ENCODE results near the gene PLEKHG5. TPM values are rescaled to one million over a fixed set of nuclear protein-coding genes. Genes with fewer than 3 reads are reported as not detected.
A peak's percentile ranks its signal among the peaks of the same experiment; 100 is the strongest.

The PLEKHG5 gene
- total RNA-seq, 2 donors from 2014 or later = 7.0 to 7.9 TPM

DNA sequence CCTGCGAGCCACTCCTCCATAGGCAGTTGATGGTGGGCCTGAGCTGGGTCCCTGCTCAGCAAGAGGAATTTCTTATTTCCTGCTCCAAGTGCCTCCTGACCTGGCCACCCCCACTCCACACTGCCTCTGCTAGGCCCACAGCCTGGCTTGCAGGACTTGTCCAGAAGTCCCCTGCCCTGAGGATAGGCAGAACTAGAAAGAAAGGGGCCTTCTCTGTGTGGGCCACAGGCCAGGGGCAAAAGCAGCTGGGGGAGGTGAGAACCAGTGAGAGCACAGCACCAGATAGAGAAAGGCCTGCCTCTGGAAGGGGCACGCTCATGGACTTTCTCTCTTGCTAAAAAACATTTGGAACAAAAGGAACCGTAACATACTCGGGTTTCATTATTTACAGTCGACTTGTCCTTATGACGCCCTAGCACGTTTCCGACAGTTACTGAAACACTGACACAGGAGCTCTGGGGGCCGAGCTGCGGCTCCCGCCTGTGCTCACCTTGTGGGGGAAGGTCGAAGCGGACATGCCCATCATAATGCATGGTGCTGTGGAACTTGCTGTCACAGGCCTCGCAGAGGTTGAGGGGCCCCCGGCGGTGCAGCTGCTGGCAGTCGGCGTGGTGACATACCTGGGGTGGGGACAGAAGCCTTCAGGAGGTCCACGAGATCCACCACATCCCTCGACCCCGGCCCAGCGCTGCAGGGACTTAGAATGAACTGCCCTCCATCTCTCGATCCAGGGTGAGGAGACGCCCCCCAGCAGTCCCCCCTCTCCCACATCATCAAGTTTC is 14.2 kb downstream of the PLEKHG5 start:
- TF ChIP-seq, protein P1, sequence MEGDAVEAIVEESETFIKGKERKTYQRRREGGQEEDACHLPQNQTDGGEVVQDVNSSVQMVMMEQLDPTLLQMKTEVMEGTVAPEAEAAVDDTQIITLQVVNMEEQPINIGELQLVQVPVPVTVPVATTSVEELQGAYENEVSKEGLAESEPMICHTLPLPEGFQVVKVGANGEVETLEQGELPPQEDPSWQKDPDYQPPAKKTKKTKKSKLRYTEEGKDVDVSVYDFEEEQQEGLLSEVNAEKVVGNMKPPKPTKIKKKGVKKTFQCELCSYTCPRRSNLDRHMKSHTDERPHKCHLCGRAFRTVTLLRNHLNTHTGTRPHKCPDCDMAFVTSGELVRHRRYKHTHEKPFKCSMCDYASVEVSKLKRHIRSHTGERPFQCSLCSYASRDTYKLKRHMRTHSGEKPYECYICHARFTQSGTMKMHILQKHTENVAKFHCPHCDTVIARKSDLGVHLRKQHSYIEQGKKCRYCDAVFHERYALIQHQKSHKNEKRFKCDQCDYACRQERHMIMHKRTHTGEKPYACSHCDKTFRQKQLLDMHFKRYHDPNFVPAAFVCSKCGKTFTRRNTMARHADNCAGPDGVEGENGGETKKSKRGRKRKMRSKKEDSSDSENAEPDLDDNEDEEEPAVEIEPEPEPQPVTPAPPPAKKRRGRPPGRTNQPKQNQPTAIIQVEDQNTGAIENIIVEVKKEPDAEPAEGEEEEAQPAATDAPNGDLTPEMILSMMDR (IDR thresholded peaks at IDR 0.05) = no peak
- Histone ChIP-seq H3K4me3 (no peak overlapping the region), H3K9me3 (no peaks in the 10 kb centered on the region), H3K27me3 (no peaks in the 10 kb centered on the region), H3K27ac (no peak overlapping the region), H3K36me3 (peaks cover 20% of the 10 kb centered on the region), H3K4me1 (peaks cover 0 to 6% of the 10 kb centered on the region in 2 donors)
- no peak for DNase-seq (ENCODE audit: low spot score)

DNA sequence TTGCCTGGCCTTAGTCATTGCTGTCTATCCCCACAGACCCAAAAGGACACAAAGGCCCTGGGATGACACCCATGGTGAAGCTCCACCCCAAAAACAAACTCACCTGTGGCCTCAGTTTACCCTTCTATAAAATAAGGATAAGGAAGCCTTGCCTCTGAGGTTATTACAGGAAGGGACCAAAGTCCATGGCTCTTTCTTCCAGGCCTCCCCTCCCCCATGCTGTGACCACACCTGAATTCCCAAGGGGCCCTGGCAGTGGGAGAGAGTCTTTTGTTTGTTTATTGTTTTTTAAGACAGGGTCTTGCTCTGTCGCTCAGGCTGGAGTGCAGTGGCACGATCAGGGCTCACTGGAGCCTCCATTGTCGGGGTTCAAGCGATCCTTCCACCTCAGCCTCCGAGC is 15.0 kb downstream of the PLEKHG5 start:
- no peak overlapping the region for H3K27ac ChIP-seq
- no peaks in the 10 kb centered on the region for H3K27me3 ChIP-seq
- TF ChIP-seq, protein P1 (IDR thresholded peaks at IDR 0.05) = no peak
- H3K36me3 ChIP-seq = peaks cover 25% of the 10 kb centered on the region
- H3K4me1 ChIP-seq = peaks cover 0 to 6% of the 10 kb centered on the region in 2 donors
- no peak for DNase-seq (ENCODE audit: low spot score)
- no peak overlapping the region for H3K4me3 ChIP-seq
- H3K9me3 ChIP-seq = no peaks in the 10 kb centered on the region

DNA sequence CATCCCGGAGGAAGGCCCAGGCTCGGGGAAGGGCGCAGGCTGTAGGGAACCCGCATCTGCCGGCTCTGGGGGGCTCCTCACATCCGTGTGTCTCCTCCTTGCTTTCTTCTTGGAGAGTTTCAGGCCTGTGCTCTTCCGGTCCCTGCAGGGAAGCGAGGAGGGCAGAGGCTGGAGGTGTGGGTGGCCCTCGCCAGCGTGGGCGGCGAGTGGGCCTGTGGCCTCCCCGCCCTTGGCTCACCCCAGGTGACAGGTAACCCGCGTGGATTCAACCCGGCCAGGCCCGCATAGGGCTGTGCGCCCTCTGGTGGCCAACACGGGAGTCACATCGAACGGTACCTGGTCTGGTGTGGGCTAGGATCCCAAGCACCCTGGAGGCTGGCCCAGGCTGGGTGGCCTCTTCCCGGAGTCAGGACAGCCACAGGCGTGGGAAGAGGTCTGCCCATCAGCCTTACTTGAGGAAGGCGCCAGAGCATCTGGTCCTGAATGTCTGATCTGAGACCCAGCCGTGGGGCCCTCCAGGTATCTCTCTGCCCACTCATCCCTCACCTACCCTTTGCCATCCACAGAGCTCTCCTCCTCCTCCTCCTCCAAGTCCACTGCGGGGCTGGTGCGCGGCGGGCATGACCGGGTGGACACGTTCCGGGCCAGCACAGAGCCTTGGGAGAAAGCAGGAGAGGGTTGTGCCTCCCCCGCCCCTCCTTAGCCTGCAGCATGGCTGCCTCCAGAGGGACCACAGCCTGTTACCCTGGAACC is 15.9 kb downstream of the PLEKHG5 start:
- Histone ChIP-seq H3K4me1 (peaks cover 0 to 6% of the 10 kb centered on the region in 2 donors), H3K27ac (no peak overlapping the region), H3K4me3 (no peak overlapping the region), H3K27me3 (no peaks in the 10 kb centered on the region), H3K36me3 (peaks cover 34% of the 10 kb centered on the region), H3K9me3 (no peaks in the 10 kb centered on the region)
- TF ChIP-seq, protein P1 (IDR thresholded peaks at IDR 0.05) = peak; percentile 78 to 91
- DNase-seq (ENCODE audit: low spot score) = no peak

DNA sequence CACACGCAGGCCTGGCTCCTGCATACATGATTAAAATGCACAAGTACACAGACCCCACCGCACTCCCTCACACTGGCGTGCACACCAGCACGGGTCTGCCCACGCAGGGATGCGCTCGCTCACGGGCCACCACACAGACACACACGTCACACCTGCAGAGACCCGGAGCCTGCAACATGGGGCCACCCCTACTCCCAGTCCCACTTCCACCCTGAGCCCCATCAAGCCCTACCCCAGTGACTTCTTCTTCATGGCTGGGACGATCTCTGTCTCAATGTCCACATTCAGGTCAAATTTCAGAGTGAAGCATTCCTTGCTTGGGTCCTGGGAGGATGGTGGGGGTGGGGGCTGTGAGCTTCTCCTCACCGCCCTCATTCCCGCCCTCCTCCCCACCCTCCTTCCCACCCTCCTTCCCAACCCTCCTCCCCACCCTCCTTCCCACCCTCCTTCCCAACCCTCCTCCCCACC is 16.6 kb downstream of the PLEKHG5 start:
- Histone ChIP-seq H3K36me3 (peaks cover 41% of the 10 kb centered on the region), H3K4me1 (peaks cover 0 to 6% of the 10 kb centered on the region in 2 donors), H3K9me3 (no peaks in the 10 kb centered on the region), H3K27me3 (no peaks in the 10 kb centered on the region), H3K4me3 (no peak overlapping the region), H3K27ac (no peak overlapping the region)
- TF ChIP-seq, protein P1 (IDR thresholded peaks at IDR 0.05) = no peak
- no peak for DNase-seq (ENCODE audit: low spot score)

DNA sequence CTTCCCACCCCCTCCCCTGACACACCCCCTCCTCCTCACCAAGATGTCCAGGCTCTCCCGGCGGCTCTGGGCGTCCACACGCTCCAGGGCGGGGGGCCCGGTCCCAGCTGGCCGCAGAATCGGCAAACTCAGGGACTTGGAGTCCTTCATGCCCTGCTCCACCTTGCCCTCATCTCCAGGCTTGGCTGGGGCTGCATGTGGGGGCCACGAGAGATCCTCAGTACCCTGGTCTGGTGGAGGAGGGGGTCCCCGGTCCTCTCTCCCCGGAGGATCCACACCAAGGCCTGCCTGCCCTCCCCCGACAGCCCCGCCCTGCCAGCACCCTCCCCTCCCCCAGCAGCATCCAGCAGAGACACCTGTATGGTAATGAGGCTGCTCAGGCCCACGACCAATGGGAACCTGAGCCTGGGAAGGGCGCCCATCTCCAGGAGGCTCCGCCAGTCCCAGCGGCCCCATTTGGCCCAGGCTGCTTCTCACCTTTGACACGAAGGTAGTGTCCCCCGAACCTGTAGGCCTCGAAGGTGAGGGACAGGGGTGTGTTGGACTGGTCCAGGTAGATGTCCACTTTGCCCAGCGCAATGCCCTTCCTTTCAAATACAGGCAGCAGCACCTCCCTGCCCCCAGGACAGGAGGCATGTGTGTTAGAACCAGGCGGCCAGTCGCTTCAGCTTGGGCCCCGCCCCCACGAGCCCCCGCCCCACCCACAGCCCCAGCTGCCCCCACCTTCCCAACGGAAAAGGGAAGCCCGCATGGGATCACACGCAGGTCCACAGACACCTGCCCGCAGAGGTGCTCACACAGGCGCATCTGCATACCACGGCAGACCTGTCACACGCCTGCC is 17.3 kb downstream of the PLEKHG5 start:
- no peak for DNase-seq (ENCODE audit: low spot score)
- no peaks in the 10 kb centered on the region for H3K9me3 ChIP-seq
- H3K27me3 ChIP-seq = no peaks in the 10 kb centered on the region
- H3K36me3 ChIP-seq = peaks cover 46% of the 10 kb centered on the region
- no peak overlapping the region for H3K4me3 ChIP-seq
- peaks cover 0 to 6% of the 10 kb centered on the region in 2 donors for H3K4me1 ChIP-seq
- TF ChIP-seq, protein P1 (IDR thresholded peaks at IDR 0.05) = no peak
- no peak overlapping the region for H3K27ac ChIP-seq
